ENCODE data around the gene HDDC3.

HDDC3 gene

GRCh38 chr15:90889736-90890456 is 42.5 kb downstream of the HDDC3 start:
- FAIRE-seq = no peak

- no peak for FAIRE-seq
Measured at GRCh38 chr15:90889313-90889730, 43.0 kb downstream of the HDDC3 start.

GRCh38 chr15:90887037-90887481 is 45.3 kb downstream of the HDDC3 start:
- no peak for FAIRE-seq

GRCh38 chr15:90886291-90886614 is 46.1 kb downstream of the HDDC3 start:
- no peak for FAIRE-seq

- no peak for FAIRE-seq
Measured at GRCh38 chr15:90885432-90886290, 46.7 kb downstream of the HDDC3 start.

- no peak for FAIRE-seq
Measured at GRCh38 chr15:90884719-90885431, 47.5 kb downstream of the HDDC3 start.

GRCh38 chr15:90883976-90884718 is 48.2 kb downstream of the HDDC3 start, which contains the start of gene FES:
TSS of gene FES (plus strand) at chr15:90884504. CDS start at chr15:90885046, 542 bp downstream.
- FAIRE-seq = no peak

- no peak for FAIRE-seq
Measured at GRCh38 chr15:90883526-90883975, 48.8 kb downstream of the HDDC3 start.

- no peak for FAIRE-seq
Measured at GRCh38 chr15:90882781-90883525, 49.4 kb downstream of the HDDC3 start.

GRCh38 chr15:90881978-90882721 is 50.2 kb downstream of the HDDC3 start:
- no peak for FAIRE-seq

GRCh38 chr15:90881181-90881977 is 51.0 kb downstream of the HDDC3 start:
- no peak for FAIRE-seq

- no peak for FAIRE-seq
Measured at GRCh38 chr15:90880381-90881145, 51.8 kb downstream of the HDDC3 start.
